HG02588 (cell line): ENCODE results near the gene TSPEAR.

Source experiments
- ATAC-seq: cut with Tn5 transposase; IDR thresholded peaks from one replicate; pipeline ENCODE4 v1.9.1; 2021; ENCODE audit warnings: mild to moderate bottlenecking, moderate library complexity; ENCODE audit not compliant: unreplicated experiment

Gene TSPEAR

DNA sequence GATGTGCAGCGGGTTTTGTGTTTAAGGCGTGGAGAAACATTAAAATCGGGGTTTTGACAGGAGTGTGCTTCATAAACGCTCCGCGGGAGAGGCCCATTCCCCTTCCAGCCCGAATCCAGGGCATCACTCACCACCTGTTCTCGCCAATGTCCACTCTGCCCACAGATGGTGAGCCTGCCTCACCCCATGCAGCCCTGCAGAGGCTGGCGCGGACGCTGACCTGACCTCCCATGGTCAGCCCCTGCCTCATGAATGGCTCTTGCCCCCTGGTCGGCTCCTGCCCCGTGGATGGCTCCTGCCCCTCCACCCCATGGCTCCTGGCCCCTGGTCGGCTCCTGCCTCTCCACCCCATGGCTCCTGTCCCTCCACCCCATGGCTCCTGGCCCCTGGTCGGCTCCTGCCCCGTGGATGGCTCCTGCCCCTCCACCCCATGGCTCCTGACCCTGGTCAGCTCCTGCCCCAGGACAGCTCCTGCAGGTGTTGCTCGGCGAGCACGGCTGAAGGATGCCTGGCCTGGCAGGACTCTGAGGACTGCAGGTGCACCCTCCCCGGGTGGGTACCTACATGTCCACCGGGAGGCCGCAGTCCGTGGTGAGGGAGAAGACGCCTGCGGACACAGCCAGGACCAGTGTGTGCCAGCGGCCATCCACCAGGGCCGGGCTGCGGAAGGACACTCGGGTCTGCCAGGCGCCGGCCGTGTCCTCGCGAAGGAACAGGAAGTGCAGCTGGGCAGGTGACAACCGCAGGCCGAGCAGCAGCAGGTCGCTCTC, 178.1 kb downstream of the TSPEAR start:
- ATAC-seq = no peak

DNA sequence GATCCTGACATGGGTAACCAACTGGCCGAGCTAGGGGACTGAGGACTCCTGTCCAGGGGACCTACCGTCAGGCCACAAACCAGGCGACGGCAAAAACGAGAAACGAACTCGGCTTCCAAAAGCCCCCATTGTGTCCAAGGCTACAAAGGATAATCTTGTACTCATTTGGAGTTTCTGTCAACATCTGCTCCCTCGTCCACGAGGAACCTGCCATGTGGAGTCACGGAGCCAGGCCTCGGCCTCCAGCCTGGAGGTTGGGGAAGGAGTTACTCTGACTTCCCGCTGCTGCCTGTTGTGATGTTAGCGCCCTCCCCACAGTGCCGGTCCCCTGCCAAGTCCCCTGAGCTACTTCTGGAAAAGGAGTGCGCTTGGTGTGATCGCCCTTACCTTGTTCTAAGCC, 178.7 kb downstream of the TSPEAR start:
- ATAC-seq = no peak

DNA sequence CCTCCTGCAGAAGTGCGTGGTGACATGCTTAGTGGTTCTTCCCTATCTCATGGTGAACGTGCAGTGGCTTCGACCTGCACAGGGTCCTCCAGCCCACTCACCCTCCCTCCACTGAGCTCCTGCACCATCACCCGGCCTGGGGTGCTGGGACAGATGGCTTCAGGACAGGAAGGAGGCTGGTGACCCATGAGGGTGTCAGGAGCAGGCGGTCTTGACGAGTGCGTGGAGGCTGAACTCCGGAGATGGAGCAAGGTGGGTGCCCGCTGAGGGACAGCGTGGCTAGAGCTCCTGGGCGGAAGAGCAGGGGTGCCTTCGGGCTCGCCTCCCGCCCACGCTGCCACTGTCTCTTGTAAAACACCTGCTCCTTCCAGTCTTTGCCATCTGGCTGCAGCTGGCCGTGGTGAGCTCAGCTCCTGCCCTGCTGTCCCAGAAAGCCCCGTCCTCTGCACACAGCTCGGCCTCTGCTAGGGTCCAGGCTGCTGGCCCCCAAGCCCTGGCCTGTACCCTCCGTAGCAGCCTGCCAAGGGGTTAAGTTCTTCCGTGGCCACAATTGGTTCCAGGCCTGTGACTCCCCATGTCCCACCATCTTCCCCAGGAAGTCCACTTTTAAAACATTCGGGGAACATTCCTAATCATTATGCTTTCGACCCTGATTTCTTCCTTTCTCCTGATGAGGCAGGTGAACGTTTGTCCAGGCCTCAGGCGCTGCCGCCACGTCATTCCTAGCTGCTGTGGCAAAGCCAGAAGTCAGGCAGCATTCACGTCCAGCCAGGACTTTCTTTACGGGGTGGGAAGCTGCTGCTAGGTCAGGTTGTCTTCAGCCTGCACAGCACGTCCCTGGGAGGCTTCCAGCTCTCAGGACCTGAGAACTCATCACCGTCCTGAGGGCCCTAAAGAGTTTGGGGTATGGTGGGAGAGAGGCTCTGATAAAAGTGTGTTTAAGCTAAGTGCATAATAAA, 179.5 kb downstream of the TSPEAR start:
- no peak for ATAC-seq

DNA sequence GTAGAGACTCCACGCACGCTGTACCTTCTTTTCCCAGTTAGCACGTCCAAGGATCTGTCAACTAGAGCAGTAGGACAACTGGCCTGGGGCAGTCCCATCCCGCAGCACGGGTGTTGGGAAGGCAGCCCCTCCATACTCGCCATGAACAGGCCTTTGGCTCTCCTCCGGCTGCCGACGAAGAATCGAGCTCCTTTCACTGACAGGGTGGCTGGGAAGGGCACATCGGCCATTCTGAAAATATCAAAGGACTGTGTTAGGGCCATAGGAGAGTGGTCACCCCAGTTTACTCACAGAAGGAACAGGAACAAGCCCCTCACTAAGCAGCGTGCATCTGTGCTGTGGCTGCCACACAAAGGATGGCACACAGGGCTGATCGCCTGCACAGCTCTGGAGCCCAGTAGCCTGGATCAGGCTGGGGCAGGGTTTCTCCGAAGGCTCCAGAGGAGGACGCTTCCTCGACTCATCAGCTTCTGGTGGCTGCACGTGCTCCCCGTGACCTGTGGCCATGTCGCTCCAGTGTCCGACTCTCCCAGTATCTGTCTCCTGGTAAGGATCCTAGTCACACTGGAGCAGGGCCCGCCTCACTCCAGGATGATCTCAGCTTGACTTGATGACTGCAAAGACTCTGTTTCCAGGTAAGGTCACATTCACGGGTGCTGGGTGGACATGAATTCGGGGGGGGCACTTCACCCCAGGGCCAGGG, 180.3 kb downstream of the TSPEAR start:
- no peak for ATAC-seq

DNA sequence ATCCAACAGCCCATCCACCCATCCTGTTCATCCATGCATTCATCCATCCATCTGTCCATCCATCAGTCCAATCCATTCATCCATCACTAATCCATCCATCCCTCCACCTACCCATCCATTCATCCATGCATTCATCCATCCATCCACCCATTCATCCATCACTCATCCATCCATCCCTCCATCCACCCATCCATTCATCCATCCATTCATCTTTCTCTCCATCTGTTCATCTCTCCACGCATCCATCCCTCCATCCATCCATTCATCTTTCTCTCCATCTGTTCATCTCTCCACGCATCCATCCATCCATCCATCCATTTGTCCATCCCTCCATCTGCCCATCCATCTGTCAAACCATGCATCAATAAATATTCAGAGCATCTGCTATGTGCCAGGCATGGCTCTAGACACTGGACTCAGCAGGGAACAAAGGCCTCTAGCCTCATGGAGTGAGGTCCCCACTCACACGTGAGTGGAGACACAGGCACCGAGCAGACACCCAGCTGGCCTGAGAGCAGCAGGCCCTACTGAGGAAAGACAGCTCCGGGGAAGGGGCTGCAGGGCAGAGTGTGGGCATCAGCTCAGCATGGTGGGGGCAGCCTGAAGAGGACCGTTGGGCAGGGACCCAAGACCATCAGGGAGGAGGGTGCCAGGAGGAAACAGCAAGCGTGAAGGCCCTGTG, 181.0 kb downstream of the TSPEAR start:
- no peak for ATAC-seq

DNA sequence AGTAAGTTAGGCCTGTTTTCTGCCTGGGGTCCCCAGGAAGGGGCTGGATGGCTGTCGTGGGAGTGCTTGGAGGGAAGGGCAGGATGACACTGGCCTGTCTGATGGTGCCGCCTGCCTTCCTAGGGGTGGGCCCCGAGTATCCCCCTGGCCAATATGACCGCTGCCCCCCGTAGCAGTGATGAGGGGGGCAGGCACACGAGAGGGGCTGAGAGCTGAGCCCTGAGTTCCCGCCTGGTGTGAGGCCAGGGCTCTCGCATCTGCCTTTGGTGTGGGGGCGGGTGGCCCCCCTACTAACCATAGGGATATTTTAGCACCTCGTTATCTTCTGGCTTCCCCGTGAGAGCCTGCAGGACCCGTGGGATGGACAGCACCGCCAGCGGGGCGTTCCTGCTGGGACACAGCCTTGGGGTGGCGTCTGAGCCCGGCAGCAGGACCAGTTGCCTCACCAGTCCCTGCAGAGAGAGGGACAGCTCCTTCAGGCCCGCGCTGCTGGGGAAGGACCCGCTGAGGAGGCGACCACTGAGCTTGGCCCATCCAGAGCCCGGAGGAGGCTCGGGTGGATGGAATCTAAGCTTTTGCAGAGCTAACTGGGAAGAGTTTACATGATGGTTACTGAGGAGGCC, 181.8 kb downstream of the TSPEAR start:
- no peak for ATAC-seq

DNA sequence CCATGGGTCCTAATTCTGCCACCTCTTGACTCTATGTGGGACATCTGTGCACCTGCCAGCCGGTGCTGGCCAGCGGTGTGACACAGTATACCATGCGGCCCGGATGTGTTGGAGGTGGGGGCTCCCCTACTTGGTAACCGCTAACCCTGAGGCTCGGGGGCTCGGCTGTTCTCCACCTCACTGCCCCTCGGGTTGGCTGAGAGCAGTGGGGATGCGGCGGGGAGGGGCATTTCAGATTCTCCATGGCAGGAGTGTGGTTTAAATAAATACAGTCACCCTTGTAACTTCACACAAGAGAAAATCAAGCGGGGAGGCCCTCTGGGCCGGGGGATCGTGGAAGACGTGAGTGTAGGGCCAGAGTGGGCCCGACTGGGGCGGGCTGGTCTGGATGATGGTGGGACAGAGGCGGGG, 182.4 kb downstream of the TSPEAR start:
- no peak for ATAC-seq

DNA sequence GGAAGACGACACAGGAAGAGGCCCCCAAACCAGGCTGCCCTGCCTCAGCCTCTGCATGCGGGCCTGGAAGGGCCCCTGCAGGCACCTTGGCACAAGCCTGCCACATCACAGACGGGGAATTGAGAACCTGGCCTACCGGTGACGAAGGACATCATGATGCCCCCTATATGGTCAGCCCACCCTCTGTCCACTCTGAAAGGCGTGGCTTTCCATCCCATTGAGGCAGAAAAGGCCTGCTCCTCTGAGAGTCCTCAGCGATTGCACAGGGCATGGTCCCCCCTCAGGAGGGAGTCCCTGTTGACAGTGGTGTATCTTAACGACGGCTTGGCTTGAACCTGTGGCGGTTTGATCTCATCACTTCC, 182.8 kb downstream of the TSPEAR start:
- ATAC-seq = no peak

DNA sequence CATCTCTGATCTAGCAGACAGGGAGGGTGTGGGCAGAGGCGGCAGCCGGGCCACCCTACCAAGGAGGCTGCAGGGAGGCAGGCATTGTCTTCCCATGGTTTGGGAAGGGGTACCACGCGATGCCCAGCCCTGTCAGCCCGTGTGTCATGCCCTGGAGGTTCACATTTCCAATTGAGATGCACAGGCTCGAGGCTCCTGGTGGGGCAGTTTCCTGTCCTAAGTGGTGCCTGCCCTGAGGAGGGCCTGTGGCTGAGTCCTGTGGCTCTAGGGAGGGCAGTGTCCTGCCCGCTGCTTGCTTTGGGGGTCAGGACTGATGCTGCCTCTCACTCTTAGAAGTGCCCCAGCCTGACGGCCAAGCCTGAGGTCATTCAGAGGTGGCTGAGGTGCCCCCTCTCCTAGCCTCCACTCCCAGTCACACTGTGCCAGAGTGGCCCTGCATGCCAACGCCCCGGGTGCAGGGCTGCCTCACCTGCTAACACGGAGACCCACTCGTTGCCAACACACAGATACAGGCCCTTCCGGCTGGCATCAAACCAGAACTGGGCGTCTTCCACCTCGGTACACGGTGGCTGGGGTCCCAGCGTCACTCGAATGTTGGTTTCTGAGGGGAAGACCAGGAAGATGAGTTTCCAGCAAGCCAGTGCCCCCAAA, 183.3 kb downstream of the TSPEAR start:
- ATAC-seq = no peak

DNA sequence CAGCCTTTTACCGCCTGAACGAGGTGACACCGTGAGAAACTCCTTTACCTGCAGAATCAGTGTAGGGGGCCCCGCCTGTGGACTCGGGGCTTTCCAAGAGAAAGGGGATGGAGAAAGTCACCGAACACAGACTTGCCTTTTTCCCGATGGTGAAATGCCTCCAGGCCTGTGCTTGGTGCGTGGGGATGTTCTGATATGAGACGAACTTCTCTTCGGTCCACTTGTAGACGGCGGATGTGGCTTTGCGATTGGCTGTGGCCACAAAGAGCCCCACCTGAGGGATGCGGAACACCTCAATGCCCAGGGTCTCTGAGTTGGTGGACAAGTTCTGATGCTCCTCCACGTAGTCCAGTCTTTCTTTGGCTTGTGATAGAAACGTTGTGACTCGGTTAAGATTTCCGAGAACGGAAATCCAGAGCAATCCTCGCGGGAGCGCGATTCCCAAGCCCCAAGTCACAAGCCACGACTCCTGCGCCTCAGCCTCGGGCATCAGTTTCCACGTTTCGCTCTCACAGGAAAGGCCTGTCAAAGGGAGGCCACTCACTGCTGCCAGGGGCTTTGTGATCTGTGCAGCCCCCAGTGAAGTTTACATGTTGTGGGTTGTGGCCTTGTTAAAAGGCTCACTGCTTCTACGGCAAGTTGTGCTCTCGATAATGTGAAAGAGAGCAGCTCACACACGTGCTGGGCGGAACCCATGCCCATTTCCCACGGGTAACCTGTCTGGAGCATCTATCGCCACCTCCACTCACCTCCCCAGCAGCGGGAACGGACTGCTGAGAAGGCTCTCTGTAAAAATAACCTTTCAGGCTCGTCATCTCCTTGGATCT, 184.0 kb downstream of the TSPEAR start:
- no peak for ATAC-seq

DNA sequence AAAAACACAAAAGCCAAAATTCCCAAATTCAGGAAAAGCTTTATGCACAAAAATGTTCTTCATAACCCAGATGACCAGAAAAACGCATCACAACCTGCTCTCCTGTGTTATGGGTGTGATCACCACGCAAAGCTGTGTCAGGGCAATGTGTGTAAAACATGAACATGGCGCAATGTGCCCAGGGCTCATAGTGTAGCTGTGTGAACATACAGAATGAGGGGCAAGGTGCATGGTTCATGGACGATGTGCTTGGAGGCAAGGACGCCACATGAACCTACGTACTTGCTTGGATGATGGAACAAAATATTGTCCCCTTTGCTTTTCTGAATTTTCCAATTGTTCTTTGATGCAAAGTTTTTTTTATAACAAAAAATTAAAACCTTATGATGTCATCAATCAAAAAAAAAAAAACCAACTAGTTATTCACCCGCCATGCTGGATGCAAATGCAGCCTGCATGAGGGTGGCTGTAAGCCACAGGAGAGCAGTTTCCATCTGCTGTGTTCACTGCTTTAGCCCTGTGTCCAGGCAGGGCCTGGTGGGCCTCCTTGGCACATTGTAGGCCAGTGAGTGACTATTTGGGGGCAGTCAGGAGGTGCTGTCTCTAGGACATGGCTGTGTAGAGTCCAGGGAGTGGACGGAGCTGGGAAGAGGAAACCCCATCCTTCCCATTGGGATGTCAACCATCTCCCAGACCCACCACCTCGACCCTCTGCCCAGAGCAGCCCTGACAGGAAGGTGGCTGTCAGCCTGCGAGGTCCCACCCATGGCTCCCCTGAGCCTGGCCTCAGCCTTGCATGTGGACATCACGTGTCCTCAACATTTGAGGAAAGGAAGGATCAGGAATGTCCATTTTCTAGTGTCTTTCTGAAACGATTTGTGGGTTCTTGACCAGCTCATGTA, 185.0 kb downstream of the TSPEAR start:
- ATAC-seq = no peak

DNA sequence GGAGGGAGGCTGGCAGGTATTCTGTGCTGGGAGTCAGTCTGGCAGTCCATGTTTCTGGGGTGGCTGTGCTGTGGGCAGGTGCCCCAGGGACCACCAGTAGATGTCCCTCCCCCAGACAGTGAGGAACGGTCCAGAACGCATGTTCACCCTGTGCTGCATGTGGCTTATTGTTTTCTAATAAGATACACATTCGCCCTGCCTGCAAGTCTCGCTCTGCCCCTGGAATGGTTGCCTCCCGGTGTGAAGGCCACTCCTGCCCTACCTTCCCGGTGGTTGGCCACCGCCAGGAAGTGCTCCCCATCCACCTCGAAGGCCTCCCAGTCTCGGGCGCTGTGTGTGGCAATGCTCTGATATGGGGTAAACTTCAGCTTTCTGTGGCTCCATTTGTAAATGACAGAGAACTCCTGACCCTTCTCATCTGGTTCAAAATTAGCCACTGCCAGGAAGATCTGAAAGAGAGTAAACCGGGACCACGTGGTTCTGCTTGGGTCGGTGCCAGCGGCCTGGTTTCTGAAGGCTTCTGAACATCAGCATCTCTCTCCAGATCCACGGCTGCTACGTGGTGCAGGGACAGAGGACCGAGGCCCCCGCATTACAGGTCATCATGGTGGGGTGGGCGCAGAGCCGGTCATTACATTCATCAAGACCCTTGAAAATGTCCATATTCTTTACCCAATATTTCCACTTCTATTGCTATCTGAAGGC, 185.8 kb downstream of the TSPEAR start:
- ATAC-seq = no peak

DNA sequence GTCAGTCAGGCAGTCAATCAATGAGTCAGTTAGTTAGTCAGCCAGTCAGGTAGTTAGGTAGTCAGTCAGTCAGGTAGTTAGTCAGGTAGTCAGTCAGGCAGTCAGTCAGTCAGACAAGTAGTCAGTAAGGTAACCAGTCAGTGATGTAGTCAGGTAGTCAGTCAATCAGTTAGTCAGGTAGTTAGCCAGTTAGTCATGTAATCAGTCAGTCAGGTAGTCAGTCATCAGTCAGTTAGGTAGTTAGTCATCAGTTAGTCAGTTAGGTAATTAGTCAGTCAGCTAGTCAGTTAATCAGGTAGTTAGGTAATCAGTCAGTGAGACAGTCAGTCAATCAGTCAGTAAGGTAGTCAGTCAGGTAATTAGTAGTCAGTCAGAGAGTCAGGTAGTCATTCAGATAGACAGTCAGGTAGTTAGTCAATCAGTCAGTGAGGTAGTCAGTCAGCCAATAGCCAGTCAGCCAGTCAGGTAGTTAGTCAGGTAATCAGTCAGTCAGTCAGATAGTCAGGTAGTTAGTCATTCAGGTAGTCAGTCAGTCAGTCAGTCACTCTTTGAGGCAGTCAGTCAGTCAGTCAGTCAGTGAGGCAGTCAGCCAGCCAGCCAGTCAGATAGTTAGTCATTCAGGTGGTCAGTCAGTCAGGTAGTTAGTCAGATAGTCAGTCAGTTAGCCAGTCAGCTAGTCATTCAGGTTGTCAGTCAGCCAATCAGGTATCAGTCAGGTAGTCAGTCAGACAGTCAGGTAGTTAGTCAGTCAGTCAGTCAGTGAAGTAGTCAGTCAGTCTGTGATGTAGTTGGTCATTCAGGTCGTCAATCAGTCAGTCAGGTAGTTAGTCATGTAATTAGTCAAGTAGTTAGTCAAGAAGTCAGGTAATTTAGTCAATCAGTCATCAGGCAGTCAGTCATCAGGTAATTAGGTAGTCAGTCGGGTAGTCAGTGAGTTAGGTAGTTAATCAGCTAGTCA, 186.7 kb downstream of the TSPEAR start:
- no peak for ATAC-seq

DNA sequence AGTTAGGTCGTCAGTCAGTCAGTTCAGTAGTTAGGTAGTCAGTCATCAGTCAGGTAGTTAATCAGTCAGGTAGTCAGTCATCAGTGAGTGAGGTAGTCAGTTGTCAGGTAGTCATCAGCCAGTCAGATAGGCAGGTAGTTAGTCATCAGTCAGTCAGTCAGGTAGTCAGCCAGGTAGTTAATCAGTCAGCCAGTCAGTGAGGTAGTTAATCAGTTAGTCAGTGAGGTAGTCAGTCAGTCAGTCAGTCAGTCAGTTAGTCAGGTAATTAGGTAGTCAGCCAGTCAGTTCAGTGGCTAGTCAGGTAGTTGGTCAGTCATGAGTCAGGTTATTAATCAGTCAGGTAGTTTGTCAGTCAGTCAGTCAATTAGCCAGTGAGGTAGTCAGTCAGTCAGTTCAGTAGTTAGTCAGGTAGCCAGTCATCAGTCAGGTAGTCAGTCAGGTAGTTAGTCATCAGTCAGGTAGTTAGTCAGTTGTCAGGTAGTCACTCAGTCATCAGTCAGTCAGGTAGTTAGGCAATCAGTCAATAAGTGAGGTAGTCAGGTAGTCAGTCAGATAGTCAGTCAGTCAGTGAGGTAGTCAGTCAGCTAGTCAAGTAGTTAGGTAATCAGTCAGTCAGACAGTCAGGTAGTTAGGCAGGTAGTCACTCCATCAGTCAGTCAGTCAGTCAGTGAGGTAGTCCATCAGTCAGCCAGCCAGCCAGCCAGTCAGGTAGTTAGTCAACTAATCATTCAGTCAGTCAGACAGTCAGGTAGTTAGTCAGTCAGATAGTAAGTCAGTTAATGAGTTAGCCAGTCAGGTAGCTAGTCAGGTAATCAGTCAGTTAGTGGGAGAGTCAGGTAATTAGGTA, 187.6 kb downstream of the TSPEAR start:
- no peak for ATAC-seq

DNA sequence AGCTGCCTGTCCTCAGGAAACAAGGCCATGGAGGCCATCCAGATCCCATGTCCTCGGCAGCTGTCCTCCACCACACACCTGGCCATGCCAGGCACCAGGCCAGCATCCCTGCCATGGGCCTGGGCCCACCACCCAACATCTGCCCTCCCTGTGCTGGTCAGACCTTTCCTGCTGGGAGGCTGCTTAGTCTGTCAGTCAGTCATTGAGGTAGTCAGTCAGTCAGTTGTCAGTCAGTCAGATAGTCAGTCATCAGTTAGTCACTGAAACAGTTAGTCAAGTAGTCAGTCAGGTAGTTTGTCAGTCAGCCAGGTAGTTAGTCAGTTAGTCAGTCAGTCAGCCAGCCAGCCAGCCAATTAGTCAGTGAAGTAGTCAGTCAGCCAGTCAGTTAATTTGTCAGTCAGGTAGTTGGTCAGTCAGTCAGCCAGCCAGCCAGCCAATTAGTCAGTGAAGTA, 188.6 kb downstream of the TSPEAR start:
- ATAC-seq = no peak
